Adrenal gland (tissue), 12 donors: ENCODE data around the gene PELI2. TPM values are rescaled to one million over a fixed set of nuclear protein-coding genes. Genes with fewer than 3 reads are reported as not detected.

ENCODE experiments used
- DNase-seq, 7 donors: peaks; one replicate each; pipeline ENCODE4 v3.0.0-alpha.2; 2019 to 2020
- H3K27ac ChIP-seq, 5 donors: fragments of 200-600 bp; sonication (generic) in 4 of 5; 1 replicate in 3 of 5; 2 replicates in 2 of 5; pipeline versions ENCODE4 v1.5.1 to v1.8.0; 2016 to 2020; ENCODE audit warnings: mild to moderate bottlenecking in 1 of 5
- H3K27me3 ChIP-seq: fragments of 200-600 bp; 2 replicates; pipeline ENCODE4 v1.8.0; 2021
- H3K36me3 ChIP-seq, 2 donors: fragments of 200-600 bp; replicated peaks in 1 of 2; 1 replicate in 1 of 2; 2 replicates in 1 of 2; pipeline versions ENCODE4 v1.5.1 to v1.8.0; 2018 to 2022
- H3K4me1 ChIP-seq, 2 donors: fragments of 200-600 bp; replicated peaks in 1 of 2; 1 replicate in 1 of 2; 2 replicates in 1 of 2; pipeline versions ENCODE4 v1.5.1 to v1.8.0; 2018 to 2021
- H3K4me3 ChIP-seq, 4 donors: fragments of 200-600 bp; sonication (generic) in 3 of 4; one replicate each; pipeline ENCODE4 v1.5.1; 2016 to 2018
- H3K9me3 ChIP-seq, 3 donors: fragments of 200-600 bp; sonication (generic) in 1 of 3; replicated peaks in 1 of 3; 1 replicate in 2 of 3; 2 replicates in 1 of 3; pipeline versions ENCODE4 v1.5.1 to v1.8.0; 2016 to 2021
- POLR2A ChIP-seq, 2 donors: fragments of 450-650 bp; IDR thresholded peaks; one replicate each; pipeline ENCODE4 v1.6.1; 2017; ENCODE audit warnings: antibody characterized with exemption in 2 of 2, mild to moderate bottlenecking in 2 of 2, moderate library complexity in 1 of 2
- WGBS, 4 donors: extraction: QIAGEN DNeasy Blood & Tissue Kit in 2 of 4; methylation state at CpG; one replicate each; pipeline versions ENCODE4 v1.1.5 to v1.1.7; 2013 to 2017; 5-methylcytosine and 5-hydroxymethylcytosine counted together
- intact Hi-C, 2 donors: fragments of 100-400 bp; cut with DNase I; formaldehyde crosslinking; loops; one replicate each; pipeline versions ENCODE4 v1.14.1 to v1.15.0; 2022 to 2023
- polyA plus RNA-seq, 3 donors: library from polyadenylated mRNA; stranded (reverse); fragments of 200-250 nt in 2 of 3; fragments of 350-450 nt in 1 of 3; fragmentation: Illumina TruSeq in 1 of 3; extraction: RNeasy Lipid Tissue Mini Kit (QIAGEN cat#74804) in 1 of 3; gene quantifications; one replicate each; pipeline ENCODE4 v1.2.3, GENCODE V29; 2013 to 2014
- total RNA-seq, 9 donors: library from RNA; depleted of rRNA in 4 of 9; stranded (reverse); fragments of >200 nt in 4 of 9; fragments of 120-200 nt in 1 of 9; fragmentation: NEBNext Ultra II Directional in 1 of 9; extraction: Animal tissue kit (Norgen Biotek cat#: 25700) in 1 of 9; gene quantifications; one replicate each; pipeline versions ENCODE4 v1.1.0 to v1.2.4, GENCODE V29; 2013 to 2023
- TF ChIP-seq, protein P1 (sequence below), 6 experiments: fragments of 450-650 bp in 4 of 6; fragments of 200-600 bp in 2 of 6; sonication (generic) in 1 of 6; IDR thresholded peaks; 1 replicate in 5 of 6; 2 replicates in 1 of 6; pipeline versions ENCODE4 v1.5.1 to v1.8.0; 2016 to 2021; ENCODE audit warnings: antibody characterized with exemption in 6 of 6, mild to moderate bottlenecking in 2 of 6, moderate library complexity in 1 of 6
- donor health status: healthy with polysubstance abuse.
- donor health status: Bipolar disorder and iron deficiency.
- donor health status: DM: yes; HTN: yes; CAD: no.
- donor health status: DM: no; HTN: no; CAD: no.
- donor health status: DM: no; HTN: no; CAD: no.
- donor health status: DM: yes; HTN: yes; CAD: no.

Gene PELI2
- total and polyA plus RNA-seq, 12 donors: 1.4 to 14.1 (median 5.9) TPM

GRCh38 chr14:56304456-56304855 lies 186.2 kb downstream of the PELI2 start:
- intact Hi-C loops: no loop called here
- Histone ChIP-seq H3K4me1 (peaks cover 0 to 4% of the 10 kb centered on the region in 2 donors), H3K4me3 (no peak overlapping the region), H3K36me3 (no peaks in the 10 kb centered on the region), H3K27ac (no peak overlapping the region), H3K9me3 (no peaks in the 10 kb centered on the region), H3K27me3 (no peaks in the 10 kb centered on the region)
- DNase-seq: no peak
- 90 to 93% (median 92%) methylated on average over 4 of the region's 4 CpGs for WGBS, 4 donors
- no peak for TF ChIP-seq POLR2A (IDR thresholded peaks at IDR 0.05)
- TF ChIP-seq, protein P1, sequence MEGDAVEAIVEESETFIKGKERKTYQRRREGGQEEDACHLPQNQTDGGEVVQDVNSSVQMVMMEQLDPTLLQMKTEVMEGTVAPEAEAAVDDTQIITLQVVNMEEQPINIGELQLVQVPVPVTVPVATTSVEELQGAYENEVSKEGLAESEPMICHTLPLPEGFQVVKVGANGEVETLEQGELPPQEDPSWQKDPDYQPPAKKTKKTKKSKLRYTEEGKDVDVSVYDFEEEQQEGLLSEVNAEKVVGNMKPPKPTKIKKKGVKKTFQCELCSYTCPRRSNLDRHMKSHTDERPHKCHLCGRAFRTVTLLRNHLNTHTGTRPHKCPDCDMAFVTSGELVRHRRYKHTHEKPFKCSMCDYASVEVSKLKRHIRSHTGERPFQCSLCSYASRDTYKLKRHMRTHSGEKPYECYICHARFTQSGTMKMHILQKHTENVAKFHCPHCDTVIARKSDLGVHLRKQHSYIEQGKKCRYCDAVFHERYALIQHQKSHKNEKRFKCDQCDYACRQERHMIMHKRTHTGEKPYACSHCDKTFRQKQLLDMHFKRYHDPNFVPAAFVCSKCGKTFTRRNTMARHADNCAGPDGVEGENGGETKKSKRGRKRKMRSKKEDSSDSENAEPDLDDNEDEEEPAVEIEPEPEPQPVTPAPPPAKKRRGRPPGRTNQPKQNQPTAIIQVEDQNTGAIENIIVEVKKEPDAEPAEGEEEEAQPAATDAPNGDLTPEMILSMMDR (IDR thresholded peaks at IDR 0.05): no peak

DNA sequence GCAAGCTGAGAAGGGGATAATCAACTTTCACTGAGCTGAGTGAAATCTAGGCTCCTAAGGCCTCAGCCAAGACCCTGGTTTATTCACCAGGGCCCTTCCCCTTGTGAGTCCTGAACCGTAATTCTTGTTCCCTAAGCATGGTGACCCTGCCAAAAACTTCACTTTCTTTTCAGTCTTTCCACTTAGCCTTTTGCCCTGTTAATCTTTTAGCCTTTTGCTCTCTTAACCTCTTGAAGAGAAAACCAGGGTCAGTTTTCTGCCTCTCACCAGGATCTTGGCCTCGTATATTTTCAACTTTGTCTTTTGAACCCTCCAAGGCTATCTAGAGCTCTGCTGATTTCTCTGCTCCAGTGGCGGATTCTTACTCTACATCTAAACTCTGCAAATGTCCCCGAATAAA lies 191.0 kb downstream of the PELI2 start:
- H3K9me3 ChIP-seq: no peaks in the 10 kb centered on the region
- no peak for DNase-seq
- peaks cover 17 to 29% of the 10 kb centered on the region in 2 donors for H3K4me1 ChIP-seq
- TF ChIP-seq, protein P1 (IDR thresholded peaks at IDR 0.05): no peak
- no peak overlapping the region for H3K4me3 ChIP-seq
- no peaks in the 10 kb centered on the region for H3K27me3 ChIP-seq
- H3K27ac ChIP-seq: peak overlapping the region in 2 of 5 donors; percentile 10 to 13
- intact Hi-C loops: no loop called here
- 64 to 69% (median 68%) methylated on average over 4 of the region's 4 CpGs for WGBS, 4 donors
- no peaks in the 10 kb centered on the region for H3K36me3 ChIP-seq

GRCh38 chr14:56310643-56311042 lies 192.4 kb downstream of the PELI2 start:
- peak in 1 of 2 donors; percentile 16 for TF ChIP-seq POLR2A (IDR thresholded peaks at IDR 0.05)
- TF ChIP-seq, protein P1 (IDR thresholded peaks at IDR 0.05): no peak
- Histone ChIP-seq H3K4me1 (peaks cover 17 to 29% of the 10 kb centered on the region in 2 donors), H3K27me3 (no peaks in the 10 kb centered on the region), H3K4me3 (peak overlapping the region in 1 of 4 donors; percentile 32), H3K9me3 (no peaks in the 10 kb centered on the region), H3K27ac (peak overlapping the region in 3 of 5 donors; percentile 13 to 63 (median 56)), H3K36me3 (no peaks in the 10 kb centered on the region)
- WGBS, 4 donors: 23 to 29% (median 25%) methylated on average over 10 of the region's 10 CpGs
- DNase-seq: peak; percentile 29 to 76 (median 59)
- intact Hi-C loops: no loop called here

DNA sequence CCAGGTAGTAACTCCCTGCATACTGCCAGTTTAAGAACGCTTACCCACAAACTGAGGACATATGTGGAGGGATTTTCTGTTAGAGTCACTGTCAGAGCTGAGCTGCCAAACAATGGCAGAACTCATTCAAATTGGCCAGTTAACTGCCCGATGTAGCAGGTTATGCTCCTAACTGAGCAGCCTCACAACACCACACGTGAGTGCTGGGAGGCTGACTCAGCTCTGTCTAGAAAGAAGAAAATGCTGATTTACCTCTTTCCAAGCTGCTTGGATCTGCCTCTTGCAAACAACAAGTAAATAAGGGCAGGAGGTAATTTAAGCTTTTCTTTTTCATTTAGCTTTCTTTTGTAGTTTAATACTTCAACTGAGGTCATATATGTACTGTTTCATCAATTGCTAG lies 195.6 kb downstream of the PELI2 start:
- intact Hi-C loops: no loop called here
- DNase-seq: no peak
- H3K27me3 ChIP-seq: no peaks in the 10 kb centered on the region
- H3K4me1 ChIP-seq: peaks cover 17 to 34% of the 10 kb centered on the region in 2 donors
- no peak overlapping the region for H3K27ac ChIP-seq
- WGBS, 4 donors: 73 to 100% (median 84%) methylated on average over 3 of the region's 3 CpGs
- H3K9me3 ChIP-seq: no peaks in the 10 kb centered on the region
- H3K4me3 ChIP-seq: no peak overlapping the region
- TF ChIP-seq, protein P1 (IDR thresholded peaks at IDR 0.05): no peak
- no peak for TF ChIP-seq POLR2A (IDR thresholded peaks at IDR 0.05)
- no peaks in the 10 kb centered on the region for H3K36me3 ChIP-seq
